RWPE1 (cell line): ENCODE data around the gene HTR7.

Experiments
- CTCF ChIA-PET: fragments of 350-600 bp; sonication (Branson Sonifier 250); formaldehyde crosslinking; extraction: SDS; loops from one replicate; lab custom pipeline; 2021; lab: Yijun Ruan, JAX
- POLR2A ChIA-PET: fragments of 400-600 bp; formaldehyde crosslinking; extraction: SDS; loops from one replicate; lab custom pipeline; 2020; ENCODE audit warnings: antibody characterized with exemption; ENCODE audit not compliant: low non-redundant PET; lab: Yijun Ruan, JAX
- DNase-seq: peaks from one replicate; pipeline ENCODE4 v3.0.0; 2012; ENCODE audit warnings: low spot score
- H3K27ac ChIP-seq: fragments of 450-650 bp; 2 replicates; pipeline ENCODE4 v1.5.1; 2017
- CTCF ChIP-seq: fragments of 450-650 bp; conservative IDR thresholded peaks from 2 replicates; pipeline ENCODE4 v1.5.1; 2017; ENCODE audit warnings: low read depth, mild to moderate bottlenecking

HTR7 gene

GRCh38 chr10:90804354-90804753 lies 53.5 kb downstream of the HTR7 start:
- ChIA-PET CTCF (interaction anchor here (0.7 to 2.2 kb wide), 3 partner anchors 17 to 706 kb away, joined by 3 to 7 read pairs (median 3); no protein-coding TSS in a partner anchor), POLR2A (no interaction called here)
- DNase-seq, result no peak
- TF ChIP-seq CTCF, result no peak
- no peak overlapping the region for H3K27ac ChIP-seq

- TF ChIP-seq CTCF, result no peak
- no peak overlapping the region for H3K27ac ChIP-seq
- no peak for DNase-seq
- CTCF ChIA-PET, result interaction anchor here (1.6 to 2.7 kb wide), 2 partner anchors 14 to 61 kb away, joined by 5 to 12 read pairs; no protein-coding TSS in a partner anchor
- POLR2A ChIA-PET, result no interaction called here
These were observed 56.2 kb downstream of the HTR7 start for GRCh38 chr10:90801608-90802007.

- TF ChIP-seq CTCF, result no peak
- no peak overlapping the region for H3K27ac ChIP-seq
- POLR2A ChIA-PET, result no interaction called here
- CTCF ChIA-PET, result interaction anchor here (0.6 to 2.7 kb wide), 3 partner anchors 13 to 1380 kb away, joined by 3 to 12 read pairs (median 5); no protein-coding TSS in a partner anchor
- DNase-seq, result no peak
These were observed 57.5 kb downstream of the HTR7 start for GRCh38 chr10:90800232-90800796.

GRCh38 chr10:90799172-90799571 lies 58.7 kb downstream of the HTR7 start:
- TF ChIP-seq CTCF, result no peak
- DNase-seq, result no peak
- ChIA-PET CTCF (interaction anchor here (1.6 kb wide), 1 partner anchor 11 kb away, joined by 6 read pairs; no protein-coding TSS in a partner anchor), POLR2A (no interaction called here)
- H3K27ac ChIP-seq, result no peak overlapping the region

- ChIA-PET POLR2A (no interaction called here), CTCF (interaction anchor here (1.6 kb wide), 1 partner anchor 11 kb away, joined by 6 read pairs; no protein-coding TSS in a partner anchor)
- TF ChIP-seq CTCF, result no peak
- DNase-seq, result no peak
- H3K27ac ChIP-seq, result no peak overlapping the region
These were observed 59.4 kb downstream of the HTR7 start for GRCh38 chr10:90798482-90798881.

GRCh38 chr10:90790422-90790821 lies 67.4 kb downstream of the HTR7 start:
- DNase-seq, result no peak
- CTCF ChIA-PET, result interaction anchor here (0.7 kb wide), 1 partner anchor 656 kb away, joined by 3 read pairs; no protein-coding TSS in a partner anchor
- no peak overlapping the region for H3K27ac ChIP-seq
- no peak for TF ChIP-seq CTCF
- POLR2A ChIA-PET, result no interaction called here
